ENCODE results near the gene VIPR2. TPM values are rescaled to one million over a fixed set of nuclear protein-coding genes. Genes with fewer than 3 reads are reported as not detected.

Gene VIPR2
- total RNA-seq, 2 donors from 2014 or later, result 10.9 to 18.2 TPM

- H3K36me3 ChIP-seq (replicated peaks in 1 of 2; ENCODE audit: insufficient read depth in 1 of 2, low read depth in 2 of 2), result no peaks in the 10 kb centered on the region
- WGBS, 2 donors, result 46 to 53% methylated on average over 8 of the region's 8 CpGs
- H3K27ac ChIP-seq, result peak overlapping the region in 3 of 4 donors; percentile 30 to 91 (median 89)
- intact Hi-C loops (cut with DNase I), result no loop called here
- no peak for ATAC-seq
- TF ChIP-seq POLR2A (IDR thresholded peaks at IDR 0.05), result no peak
- no peak for TF ChIP-seq CTCF (IDR thresholded peaks at IDR 0.05)
- H3K9me3 ChIP-seq, result no peaks in the 10 kb centered on the region
- peaks cover 66% of the 10 kb centered on the region for H3K4me1 ChIP-seq
- peak overlapping the region in 1 of 2 donors; percentile 7 for H3K4me3 ChIP-seq
- DNase-seq, result no peak
- no peaks in the 10 kb centered on the region for H3K27me3 ChIP-seq
Observed at GRCh38 chr7:159113056-159113455, 31.6 kb downstream of the VIPR2 start.

- intact Hi-C loops (cut with DNase I), result no loop called here
- Histone ChIP-seq H3K4me3 (no peak overlapping the region), H3K27ac (peak overlapping the region; percentile 30 to 91 (median 62)), H3K36me3 (replicated peaks in 1 of 2; ENCODE audit: insufficient read depth in 1 of 2, low read depth in 2 of 2) (no peaks in the 10 kb centered on the region), H3K4me1 (peaks cover 60% of the 10 kb centered on the region), H3K27me3 (no peaks in the 10 kb centered on the region), H3K9me3 (no peaks in the 10 kb centered on the region)
- no peak for ATAC-seq
- WGBS, 2 donors, result 52 to 91% methylated on average over 31 to 48 of the region's 48 CpGs
- peak in 2 of 4 donors; percentile 55 to 68 for DNase-seq
- peak in 1 of 3 donors; percentile 26 for TF ChIP-seq POLR2A (IDR thresholded peaks at IDR 0.05)
- peak in 2 of 7 experiments; percentile 25 to 35 for TF ChIP-seq CTCF (IDR thresholded peaks at IDR 0.05)
Observed at GRCh38 chr7:159112136-159113011, 32.3 kb downstream of the VIPR2 start.

- DNase-seq (peak in 3 of 4 donors; percentile 39 to 44 (median 43)), ATAC-seq (no peak)
- H3K36me3 ChIP-seq (replicated peaks in 1 of 2; ENCODE audit: insufficient read depth in 1 of 2, low read depth in 2 of 2), result no peaks in the 10 kb centered on the region
- H3K27me3 ChIP-seq, result no peaks in the 10 kb centered on the region
- peaks cover 45% of the 10 kb centered on the region for H3K4me1 ChIP-seq
- H3K9me3 ChIP-seq, result no peaks in the 10 kb centered on the region
- intact Hi-C loops (cut with DNase I), result no loop called here
- TF ChIP-seq CTCF (IDR thresholded peaks at IDR 0.05) (no peak), POLR2A (IDR thresholded peaks at IDR 0.05) (no peak)
- 43 to 58% methylated on average over 10 of the region's 10 CpGs for WGBS, 2 donors
- H3K27ac ChIP-seq, result no peak overlapping the region
- H3K4me3 ChIP-seq, result no peak overlapping the region
Observed at GRCh38 chr7:159109653-159110035, 35.0 kb downstream of the VIPR2 start.

GRCh38 chr7:159108941-159109652, 35.6 kb downstream of the VIPR2 start:
- whole genome bisulfite sequencing, 2 donors, result 57 to 62% methylated on average over 9 of the region's 9 CpGs
- no peak overlapping the region for H3K4me3 ChIP-seq
- H3K27me3 ChIP-seq, result no peaks in the 10 kb centered on the region
- peak overlapping the region in 2 of 4 donors; percentile 5 to 39 for H3K27ac ChIP-seq
- H3K4me1 ChIP-seq, result peaks cover 51% of the 10 kb centered on the region
- ATAC-seq, result no peak
- TF ChIP-seq POLR2A (IDR thresholded peaks at IDR 0.05) (no peak), CTCF (IDR thresholded peaks at IDR 0.05) (no peak)
- DNase-seq, result peak in 1 of 4 donors; percentile 60
- H3K36me3 ChIP-seq (replicated peaks in 1 of 2; ENCODE audit: insufficient read depth in 1 of 2, low read depth in 2 of 2), result no peaks in the 10 kb centered on the region
- intact Hi-C loops (cut with DNase I), result no loop called here
- no peaks in the 10 kb centered on the region for H3K9me3 ChIP-seq
